ENCODE data around the gene HECW1.
"Not testable (repeated sequence)": the region's sequence is repeated elsewhere in the genome, so short reads cannot be mapped to it uniquely, and the experiment has no call there.

Gene HECW1

GRCh38 chr7:43151076-43151475 lies 38.6 kb downstream of the HECW1 start:
- DNase-seq, result no peak

GRCh38 chr7:43152696-43153095 lies 40.2 kb downstream of the HECW1 start:
- no peak for DNase-seq

GRCh38 chr7:43155636-43156035 lies 43.2 kb downstream of the HECW1 start:
- no peak for DNase-seq

- no peak for DNase-seq
These were observed 51.4 kb downstream of the HECW1 start for GRCh38 chr7:43163885-43164284.

- DNase-seq, result no peak
These were observed 52.3 kb downstream of the HECW1 start for GRCh38 chr7:43164757-43165156.

GRCh38 chr7:43166686-43167085 lies 54.2 kb downstream of the HECW1 start:
- DNase-seq, result no peak

GRCh38 chr7:43169076-43169475 lies 56.6 kb downstream of the HECW1 start:
- no peak for DNase-seq

GRCh38 chr7:43170571-43170970 lies 58.1 kb downstream of the HECW1 start:
- DNase-seq, result no peak

- no peak for DNase-seq
These were observed 63.2 kb downstream of the HECW1 start for GRCh38 chr7:43175570-43176200.

- no peak for DNase-seq
These were observed 66.9 kb downstream of the HECW1 start for GRCh38 chr7:43179393-43179792.

- DNase-seq, result no peak
These were observed 80.5 kb downstream of the HECW1 start for GRCh38 chr7:43192806-43193460.

GRCh38 chr7:43193893-43194292 lies 81.4 kb downstream of the HECW1 start:
- DNase-seq, result no peak

- DNase-seq, result no peak
These were observed 82.8 kb downstream of the HECW1 start for GRCh38 chr7:43195256-43195655.

- DNase-seq, result no peak
These were observed 83.3 kb downstream of the HECW1 start for GRCh38 chr7:43195768-43196167.

GRCh38 chr7:43196379-43196778 lies 83.9 kb downstream of the HECW1 start:
- DNase-seq, result no peak

- DNase-seq, result no peak
These were observed 85.6 kb downstream of the HECW1 start for GRCh38 chr7:43198016-43198415.

GRCh38 chr7:43198599-43199090 lies 86.2 kb downstream of the HECW1 start:
- DNase-seq, result no peak

GRCh38 chr7:43199371-43200160 lies 87.1 kb downstream of the HECW1 start:
- no peak for DNase-seq

GRCh38 chr7:43201912-43202311 lies 89.5 kb downstream of the HECW1 start:
- no peak for DNase-seq

GRCh38 chr7:43204081-43204480 lies 91.6 kb downstream of the HECW1 start:
- DNase-seq, result no peak

- DNase-seq, result no peak
These were observed 92.8 kb downstream of the HECW1 start for GRCh38 chr7:43205171-43205795.

- no peak for DNase-seq
These were observed 95.8 kb downstream of the HECW1 start for GRCh38 chr7:43208242-43208641.

- not testable (repeated sequence) for DNase-seq
These were observed 98.1 kb downstream of the HECW1 start for GRCh38 chr7:43210539-43210938.

Data from SHP77 treated with DMSO at 0.1 percent for 48 hours (cell line).